HG03135 (cell line): ENCODE data around the gene PIKFYVE.
"Not testable (repeated sequence)": the region's sequence is repeated elsewhere in the genome, so short reads cannot be mapped to it uniquely, and the experiment has no call there.

Experiments used
- ATAC-seq: cut with Tn5 transposase; IDR thresholded peaks from one replicate; pipeline ENCODE4 v1.9.1; 2021; ENCODE audit warnings: mild to moderate bottlenecking, moderate library complexity; ENCODE audit not compliant: unreplicated experiment

PIKFYVE gene

DNA sequence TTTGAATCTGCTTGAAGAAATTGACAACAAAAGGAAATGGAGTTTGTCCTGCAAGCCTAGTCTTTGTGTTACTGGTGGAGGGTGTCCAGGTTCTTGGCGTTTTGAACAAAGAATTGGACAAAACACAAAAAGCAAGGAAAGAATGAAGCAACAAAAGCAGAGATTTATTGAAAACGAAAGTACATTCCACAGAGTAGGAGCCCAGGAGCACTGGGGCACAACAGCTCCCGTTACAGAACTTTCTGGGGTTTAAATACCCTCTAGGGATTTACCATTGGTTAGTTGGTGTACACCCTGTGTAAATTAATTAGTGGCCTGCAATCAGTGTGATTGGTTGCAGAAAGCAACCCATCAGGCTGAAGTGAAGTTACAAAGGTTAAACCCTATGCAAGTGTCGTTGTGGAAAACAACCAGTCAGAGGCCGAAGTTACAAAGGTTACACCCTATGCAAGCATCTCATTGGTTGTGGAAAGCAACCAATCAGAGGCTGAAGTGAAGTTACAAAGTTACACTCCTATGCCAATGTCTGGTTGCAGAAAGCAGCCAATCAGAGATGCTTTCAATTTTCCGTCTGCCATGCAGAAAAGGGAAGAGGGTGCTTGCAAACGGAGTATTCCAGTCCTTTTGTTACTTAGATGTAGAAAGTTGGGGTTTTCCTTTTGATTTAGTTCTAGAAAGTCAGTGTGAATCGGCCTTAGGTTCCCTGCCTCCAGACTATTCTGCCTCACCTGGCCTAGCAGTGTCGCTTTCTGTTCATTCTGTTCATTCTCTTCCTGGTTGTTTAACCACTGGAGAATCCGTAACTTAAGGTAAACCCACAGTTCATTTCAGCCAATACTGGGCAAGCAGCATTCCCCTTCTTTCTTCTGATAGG lies 92.9 kb downstream of the PIKFYVE start:
- no peak for ATAC-seq

DNA sequence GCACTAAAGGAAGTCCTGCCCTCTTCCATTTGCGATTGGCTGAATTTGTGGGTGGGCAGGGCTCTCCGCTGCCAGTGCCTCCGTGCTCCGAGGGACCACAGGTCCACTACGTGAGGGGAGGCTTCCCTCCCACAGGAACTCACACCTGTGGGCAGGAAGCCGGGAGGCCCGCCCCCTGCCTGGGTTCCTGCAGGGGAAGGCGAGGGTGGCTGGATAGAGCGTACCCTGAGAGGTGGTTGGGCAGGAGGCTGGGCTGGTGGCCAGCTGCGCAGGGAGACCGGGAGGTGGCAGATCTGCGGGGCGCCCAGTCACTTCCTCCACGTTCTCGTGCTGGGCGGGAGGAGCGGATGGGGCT lies 93.6 kb downstream of the PIKFYVE start:
- no peak for ATAC-seq

DNA sequence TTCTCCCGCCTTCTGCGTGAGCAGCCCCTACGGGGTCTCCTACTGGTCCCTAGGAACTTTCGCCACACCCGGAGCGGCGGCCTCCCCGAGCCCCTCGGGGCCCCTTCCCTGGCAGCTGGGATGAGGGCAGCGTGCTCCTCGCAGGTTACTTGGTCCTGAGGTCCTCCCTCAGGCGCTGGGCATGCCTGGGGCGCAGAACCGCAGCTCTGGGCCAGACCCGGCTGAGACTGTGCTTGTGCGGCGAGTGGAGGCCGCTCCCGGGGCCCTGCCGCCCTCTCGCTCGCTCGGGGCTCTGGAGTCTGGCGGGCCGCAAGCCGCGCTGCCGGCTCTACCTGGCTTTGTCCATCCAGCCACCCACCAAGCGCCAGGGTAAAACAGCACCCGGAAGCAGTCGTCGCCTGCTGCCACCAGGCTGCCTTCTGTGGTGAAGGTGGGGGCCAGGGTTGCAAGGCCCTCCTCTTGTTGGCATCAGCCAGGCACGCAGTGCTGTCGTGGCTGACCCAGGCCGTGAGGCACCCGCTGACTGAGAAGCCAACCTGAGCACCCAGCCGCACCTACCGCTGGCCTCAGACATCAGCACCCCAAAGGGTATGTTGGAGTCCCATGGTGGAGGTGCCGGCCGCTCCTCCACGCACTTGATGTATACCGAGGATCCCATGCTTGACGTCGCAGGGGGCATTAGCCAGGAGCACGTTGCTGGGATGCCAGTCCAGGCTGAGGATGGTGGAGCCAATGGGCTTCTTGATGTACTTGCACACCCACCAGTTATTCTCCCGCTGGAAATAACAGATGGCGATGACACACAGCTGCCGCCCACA lies 94.4 kb downstream of the PIKFYVE start:
- no peak for ATAC-seq

DNA sequence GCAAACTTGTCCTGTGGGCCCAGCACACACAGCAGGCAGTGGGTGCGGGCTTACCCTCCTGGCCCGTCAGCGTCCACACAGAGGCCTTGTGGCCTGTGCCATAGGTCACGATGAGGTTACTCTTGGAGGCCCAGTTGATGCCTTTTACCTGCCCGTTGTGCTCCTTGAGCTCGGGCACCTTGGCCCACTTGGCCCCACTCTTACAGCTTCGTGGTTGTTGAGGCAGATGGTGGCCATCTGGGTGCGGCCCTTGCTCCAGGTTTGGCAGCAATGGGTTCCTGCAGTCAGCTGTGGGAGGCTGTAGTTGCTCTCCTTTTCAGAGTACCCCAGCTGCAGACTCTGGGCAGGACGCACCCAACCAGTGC lies 95.0 kb downstream of the PIKFYVE start:
- no peak for ATAC-seq

DNA sequence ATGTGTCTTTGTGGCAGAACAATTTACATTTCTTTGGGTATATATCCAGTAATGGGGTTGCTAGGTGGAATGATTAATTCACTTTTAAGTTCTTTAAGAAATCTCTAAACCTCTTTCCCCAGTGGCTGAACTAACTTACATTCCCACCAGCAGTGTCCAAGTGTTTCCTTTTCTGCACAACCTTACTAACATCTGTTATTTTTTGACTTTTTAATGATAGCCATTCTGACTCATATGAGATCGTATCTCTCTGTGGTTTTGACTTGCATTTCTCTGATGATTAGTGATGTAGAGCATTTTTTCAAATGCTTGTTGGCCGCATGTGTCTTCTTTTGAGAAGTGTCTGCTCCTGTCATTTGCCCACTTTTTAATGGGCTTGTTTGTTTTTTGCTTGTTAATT lies 97.4 kb downstream of the PIKFYVE start:
- ATAC-seq, result peak; percentile 56

DNA sequence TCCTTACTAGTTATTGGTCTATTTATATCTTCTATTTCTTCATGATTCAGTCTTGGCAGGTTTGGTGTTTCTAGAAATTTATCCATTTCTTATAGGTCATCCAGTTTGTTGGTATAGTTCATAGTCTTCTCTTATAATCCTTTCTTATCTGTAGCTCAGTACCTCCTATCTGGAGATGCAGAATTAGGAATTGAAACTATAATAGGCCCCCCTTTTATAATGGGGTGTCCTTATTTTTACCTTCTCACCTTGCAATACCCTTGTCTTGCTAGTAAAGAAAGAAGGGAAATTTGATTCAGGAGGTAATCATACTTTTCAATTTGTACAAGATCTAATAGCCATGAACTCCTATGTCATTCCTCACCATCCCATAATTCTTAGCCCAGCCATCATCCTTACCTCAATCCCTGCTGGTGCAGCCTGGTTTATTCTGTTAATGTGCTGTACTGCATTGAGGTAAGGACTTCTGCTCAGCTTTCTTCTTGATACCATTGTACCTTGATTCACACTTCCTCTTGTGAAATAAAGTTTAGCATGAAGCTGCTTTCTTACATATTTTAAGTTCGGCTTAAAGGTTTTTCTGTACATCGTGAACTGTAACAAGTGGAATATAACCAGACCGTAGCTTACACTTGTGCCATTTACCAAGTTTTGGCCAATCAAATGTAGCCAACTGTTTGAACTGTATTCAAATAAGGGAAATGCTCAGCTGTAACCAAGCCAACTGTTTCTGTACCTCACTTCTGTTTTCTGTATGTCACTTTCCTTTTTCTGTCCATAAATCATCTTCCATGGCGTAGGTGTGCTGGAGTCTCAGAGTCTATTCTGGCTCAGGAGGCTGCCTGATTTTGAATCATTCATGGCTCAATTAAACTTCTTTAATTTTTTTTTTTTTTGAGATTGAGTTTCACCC lies 100.4 kb downstream of the PIKFYVE start:
- peak; percentile 63 for ATAC-seq

DNA sequence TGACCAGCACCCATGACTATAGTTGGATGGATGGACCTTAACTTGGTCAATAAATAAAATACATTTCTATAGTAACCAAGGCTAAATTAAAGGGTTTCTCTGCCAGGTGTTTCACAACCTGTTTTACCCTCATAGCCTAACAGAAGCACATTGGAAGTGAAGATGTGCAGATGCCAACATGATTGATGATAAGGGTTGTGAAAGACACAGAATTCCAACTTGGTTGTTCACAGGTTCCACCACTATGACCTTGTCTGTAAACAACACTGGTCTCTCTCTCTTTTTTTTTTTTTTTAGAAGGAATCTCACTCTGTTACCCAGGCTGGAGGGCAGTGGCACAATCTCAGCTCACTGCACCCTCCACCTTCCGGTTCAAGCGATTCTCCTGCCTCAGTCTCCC lies 103.0 kb downstream of the PIKFYVE start:
- ATAC-seq, result no peak

DNA sequence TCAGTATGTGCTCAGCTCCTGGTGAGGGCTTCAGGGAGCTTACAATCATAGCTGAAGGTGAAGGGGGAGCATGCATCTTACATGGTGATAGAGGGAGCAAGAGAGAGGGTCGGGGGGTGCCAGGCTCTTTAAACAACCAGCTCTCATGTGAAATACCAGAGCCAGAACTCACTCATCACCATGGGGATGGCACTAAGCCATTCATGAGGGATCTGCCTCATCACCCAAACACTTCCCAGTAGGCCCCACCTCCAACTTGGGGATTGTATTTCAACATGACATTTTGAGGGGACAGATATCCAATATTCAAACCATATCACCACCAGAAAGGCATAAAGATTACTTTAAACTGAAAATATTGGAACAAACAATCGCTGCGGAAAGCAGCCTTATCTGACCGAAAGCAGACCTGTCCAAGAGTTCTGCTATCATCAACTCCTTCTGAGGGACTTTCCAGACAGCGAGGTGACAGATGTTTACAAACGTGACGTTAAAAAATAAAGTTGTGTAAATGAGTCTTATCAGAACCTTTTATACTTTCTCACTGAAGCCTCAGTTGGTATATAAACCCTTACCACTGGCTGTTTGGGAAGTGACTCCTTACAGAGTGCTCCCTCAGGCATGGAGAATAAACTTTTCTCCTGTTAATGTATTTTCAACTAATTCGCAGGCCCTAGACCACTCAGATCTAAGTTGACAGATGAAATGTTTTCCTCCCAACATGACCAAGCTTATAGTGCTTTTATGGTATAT lies 105.0 kb downstream of the PIKFYVE start:
- no peak for ATAC-seq

DNA sequence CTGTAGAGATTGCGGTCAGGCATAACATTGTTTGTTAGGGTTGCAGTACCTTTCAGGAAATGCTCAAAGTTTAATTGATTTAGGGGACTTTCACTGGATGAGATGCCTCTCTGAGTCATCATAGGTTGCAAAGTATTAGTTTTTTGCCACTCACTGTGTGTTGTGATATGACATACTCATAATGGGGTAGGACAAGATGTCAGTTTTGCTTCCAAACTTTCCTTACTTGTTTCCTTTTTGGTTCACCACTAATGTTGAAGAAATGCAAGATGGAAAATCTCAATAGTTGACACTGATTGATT lies 105.5 kb downstream of the PIKFYVE start:
- no peak for ATAC-seq

DNA sequence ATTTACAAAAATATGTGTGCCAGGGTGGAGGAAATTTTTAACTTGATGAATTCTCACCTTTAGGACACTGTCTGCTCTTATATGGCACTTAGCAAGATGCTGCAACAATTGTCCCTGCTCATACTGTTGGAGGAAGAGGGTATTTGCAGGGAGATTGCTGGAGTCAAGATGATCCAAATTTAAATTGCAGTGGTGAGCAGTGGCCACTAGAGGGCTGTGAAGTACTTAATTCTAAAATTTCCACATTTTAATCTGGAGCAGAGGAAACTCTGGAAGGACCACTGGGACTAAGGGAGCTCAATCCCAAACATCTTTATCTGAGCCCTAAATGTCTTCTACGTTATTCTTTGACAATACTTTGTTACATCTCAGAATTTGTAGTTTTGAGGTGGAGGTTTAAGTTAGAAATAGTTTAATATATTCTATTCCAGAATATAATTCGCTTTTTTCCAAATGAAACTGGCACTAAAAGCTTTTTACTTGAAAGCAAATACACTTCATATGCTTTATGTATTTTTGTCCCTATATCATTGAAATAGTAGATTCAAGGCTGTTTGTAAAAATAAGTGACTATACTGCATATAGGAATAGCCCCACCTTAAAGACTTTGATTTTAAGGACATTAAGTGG lies 107.5 kb downstream of the PIKFYVE start:
- ATAC-seq, result peak; percentile 69

DNA sequence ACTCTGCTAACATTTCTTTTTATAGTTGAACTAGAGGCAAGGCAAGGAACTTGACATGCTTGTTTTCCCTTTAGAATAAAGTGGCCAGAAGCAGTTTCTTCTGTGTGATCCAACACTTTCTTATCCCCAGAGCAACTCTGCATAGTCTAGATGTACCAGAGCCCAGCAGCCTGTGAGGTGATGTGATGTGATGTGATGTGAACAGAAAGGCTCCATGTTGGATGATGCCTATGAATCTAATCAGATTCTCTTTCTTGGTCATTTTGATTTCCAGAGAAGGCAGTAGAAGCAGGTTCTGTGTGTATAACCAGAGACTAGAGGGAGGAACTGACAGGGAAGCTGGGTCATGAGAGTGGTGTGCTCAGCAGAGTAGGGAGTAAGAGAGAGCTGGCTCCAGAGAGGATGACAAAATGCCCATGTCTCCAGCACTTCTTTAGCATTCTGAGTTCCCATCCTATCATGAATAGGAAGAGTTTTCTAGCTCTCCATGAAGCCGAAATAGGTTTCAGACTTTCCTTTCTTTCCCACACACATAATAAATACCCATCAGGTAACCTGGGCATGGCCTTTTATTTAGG lies 109.5 kb downstream of the PIKFYVE start:
- ATAC-seq, result no peak

DNA sequence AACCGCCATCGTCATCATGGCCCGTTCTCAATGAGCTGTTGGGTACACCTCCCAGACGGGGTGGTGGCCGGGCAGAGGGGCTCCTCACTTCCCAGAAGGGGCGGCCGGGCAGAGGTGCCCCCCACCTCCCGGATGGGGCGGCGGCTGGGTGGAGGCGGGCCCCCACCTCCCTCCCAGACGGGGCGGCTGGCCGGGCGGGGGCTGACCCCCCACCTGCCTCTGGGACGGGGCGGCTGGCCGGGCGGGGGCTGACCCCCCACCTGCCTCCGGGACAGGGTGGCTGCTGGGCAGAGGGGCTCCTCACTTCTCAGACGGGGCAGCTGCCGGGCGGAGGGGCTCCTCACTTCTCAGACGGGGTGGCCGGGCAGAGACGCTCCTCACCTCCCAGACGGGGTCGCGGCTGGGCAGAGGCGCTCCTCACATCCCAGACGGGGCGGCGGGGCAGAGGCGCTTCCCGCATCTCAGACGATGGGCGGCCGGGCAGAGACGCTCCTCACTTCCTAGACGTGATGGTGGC lies 111.3 kb downstream of the PIKFYVE start:
- not testable (repeated sequence) for ATAC-seq

DNA sequence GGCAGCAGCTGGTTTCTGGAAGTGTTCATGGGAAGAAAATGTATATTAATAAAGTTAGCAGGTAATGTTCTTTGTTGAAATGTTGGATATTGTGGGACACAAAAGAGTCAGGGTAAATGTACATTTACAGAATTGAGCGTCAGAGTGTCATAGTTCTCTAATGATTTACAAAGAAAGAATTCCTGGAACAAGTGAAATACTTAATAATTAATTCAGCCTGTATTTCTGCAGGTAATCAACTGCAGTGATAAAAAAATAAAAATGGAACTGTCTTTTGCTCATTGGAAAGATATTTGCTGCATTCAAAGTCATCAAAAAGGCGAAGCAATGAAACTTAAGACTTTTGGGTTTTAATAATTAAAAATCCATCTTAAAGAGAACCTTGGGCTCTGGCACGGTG lies 113.1 kb downstream of the PIKFYVE start:
- ATAC-seq, result no peak

DNA sequence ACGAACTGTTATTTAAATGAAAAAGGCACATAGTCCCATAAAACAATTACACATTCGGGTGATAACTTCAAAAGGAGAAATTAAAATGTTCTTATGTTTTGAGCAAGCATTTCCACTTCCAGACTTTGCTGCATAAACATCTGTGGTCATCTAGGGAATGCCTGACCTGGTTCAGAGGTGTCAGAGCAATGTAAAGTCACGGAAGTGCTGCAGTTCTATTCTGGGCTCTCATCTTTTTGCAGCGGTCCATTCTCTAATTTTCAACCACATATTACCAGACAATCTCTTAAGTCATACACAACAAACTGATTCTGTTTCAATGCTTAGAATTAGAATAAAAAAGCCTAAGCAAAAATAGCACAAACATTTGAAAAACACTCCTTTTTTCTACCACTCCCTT lies 118.6 kb downstream of the PIKFYVE start:
- no peak for ATAC-seq

DNA sequence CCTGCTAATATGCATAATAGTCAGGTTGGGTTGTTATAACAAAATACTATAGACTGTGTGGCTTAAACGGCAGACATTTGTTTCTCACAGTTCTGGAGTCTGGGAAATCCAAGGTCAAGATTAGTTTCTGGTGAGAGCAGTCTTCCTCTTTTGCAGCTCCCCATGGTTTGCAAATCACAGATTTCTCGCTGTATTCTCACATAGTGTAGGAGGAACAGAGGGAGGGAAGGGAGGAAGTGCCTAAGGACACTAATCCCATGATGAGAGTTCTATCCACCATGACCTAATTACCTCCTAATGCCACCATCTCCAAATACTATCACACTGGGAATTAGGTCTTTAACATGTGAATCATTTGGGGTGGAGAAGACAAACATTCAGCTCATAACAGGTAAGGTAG lies 120.5 kb downstream of the PIKFYVE start:
- ATAC-seq, result no peak

DNA sequence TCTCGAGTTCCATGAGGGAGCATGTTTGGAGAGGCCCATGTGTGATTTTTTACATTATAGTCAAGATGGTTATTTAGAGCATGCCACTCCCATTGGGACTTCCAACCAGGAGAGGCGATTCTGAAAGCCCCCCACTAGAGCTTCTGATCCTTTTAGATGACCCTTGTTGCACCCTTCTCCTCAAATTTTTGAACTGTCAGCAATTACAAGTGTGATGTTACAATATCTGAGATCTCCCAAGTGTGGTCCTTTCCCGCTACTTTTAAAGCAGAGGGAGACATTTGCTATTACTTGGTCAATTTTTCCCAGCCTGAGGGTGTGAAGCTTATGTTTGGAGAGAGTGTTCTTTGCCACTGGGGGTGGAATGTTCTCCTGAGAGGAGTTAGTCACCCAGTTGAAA lies 123.9 kb downstream of the PIKFYVE start:
- no peak for ATAC-seq

DNA sequence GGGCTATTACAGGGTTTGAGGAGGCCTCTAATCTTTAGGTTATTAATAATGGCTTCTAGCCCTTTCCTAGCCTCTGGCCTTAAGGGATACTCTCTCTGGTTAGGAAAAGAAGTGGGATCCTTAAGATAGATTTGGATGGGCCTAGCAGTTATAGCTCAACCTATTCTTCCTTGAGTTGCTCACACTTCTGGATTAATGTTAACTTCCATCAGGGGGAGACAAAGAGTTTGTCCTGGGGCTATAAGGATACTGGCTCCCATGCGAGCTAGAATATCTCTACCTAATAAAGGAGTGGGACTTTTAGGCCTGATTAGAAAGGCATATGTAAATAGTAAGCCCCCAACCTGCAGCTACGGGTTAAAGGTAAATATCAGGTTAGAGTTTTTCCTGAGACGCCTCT lies 126.2 kb downstream of the PIKFYVE start:
- no peak for ATAC-seq

DNA sequence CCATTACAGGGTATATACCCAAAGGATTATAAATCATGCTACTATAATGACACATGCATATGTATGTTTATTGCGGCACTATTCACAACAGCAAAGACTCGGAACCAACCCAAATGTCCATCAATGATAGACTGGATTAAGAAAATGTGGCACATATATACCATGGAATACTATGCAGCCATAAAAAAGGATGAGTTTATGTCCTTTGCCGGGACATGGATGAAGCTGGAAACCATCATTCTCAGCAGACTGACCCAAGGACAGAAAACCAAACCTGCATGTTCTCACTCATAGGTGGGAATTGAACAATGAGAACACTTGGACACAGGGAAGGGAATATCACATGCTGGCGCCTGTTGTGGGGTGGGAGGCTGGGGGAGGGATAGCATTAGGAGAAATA lies 130.7 kb downstream of the PIKFYVE start:
- not testable (repeated sequence) for ATAC-seq

DNA sequence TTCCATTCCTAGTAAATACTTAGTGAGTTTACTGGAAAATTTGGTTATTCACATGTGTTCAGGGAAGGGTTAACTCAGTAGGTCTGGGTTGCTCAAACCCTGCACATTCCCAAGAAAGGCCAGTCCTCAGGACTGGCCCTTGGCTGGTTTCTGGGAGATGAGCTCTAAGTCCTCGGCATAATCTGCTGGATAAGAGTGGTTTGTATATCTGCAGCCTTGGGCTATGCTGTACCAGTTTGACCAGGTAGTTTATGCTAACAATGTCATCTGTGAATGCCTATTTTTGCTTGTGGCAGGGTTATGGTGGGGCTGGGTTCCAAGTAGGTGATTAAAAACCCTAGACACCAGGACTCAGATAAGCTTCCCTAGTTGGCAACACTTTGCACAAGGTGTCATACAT lies 133.1 kb downstream of the PIKFYVE start:
- no peak for ATAC-seq
